Body of pancreas (tissue), 4 donors: ENCODE measurements around the gene TNIK.

Experiments used
- CTCF ChIP-seq, 7 experiments: fragments of 450-650 bp in 4 of 7; fragments of 200-600 bp in 3 of 7; sonication (generic) in 3 of 7; IDR thresholded peaks; one replicate each; pipeline ENCODE4 v1.5.1; 2016 to 2019; ENCODE audit warnings: antibody characterized with exemption in 7 of 7
- POLR2A ChIP-seq, 3 donors: fragments of 450-650 bp; IDR thresholded peaks; one replicate each; pipeline ENCODE4 v1.6.1; 2016; ENCODE audit warnings: antibody characterized with exemption in 3 of 3, mild to moderate bottlenecking in 2 of 3

DNA sequence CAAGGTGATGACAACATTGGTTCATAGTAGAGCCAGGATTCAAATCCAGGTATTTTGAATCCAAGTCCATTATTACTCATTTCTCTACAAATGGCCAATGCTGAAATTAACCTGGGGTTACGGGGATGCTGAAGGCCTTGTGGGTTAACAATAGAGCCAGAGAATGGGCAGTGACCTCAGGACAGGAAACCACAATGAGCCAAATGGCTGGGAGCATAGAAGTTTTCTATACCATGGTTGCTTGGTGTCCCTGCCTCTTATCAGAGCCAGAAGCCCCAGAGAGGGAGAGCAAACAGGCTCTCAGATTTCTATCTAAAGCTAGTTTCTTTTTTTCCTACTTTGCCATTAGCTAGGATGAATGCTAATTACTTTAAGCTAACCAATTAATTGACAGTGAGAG is 82.3 kb downstream of the TNIK start:
- TF ChIP-seq POLR2A (IDR thresholded peaks at IDR 0.05) (no peak), CTCF (IDR thresholded peaks at IDR 0.05) (no peak)
